ENCODE data around the gene RGS18. TPM values are rescaled to one million over a fixed set of nuclear protein-coding genes. Genes with fewer than 3 reads are reported as not detected.

Gene RGS18
- total and polyA plus RNA-seq, 4 donors = 1.4 to 16.2 (median 7.5) TPM

GRCh38 chr1:192167011-192167410 is 8.7 kb downstream of the RGS18 start:
- H3K36me3 ChIP-seq (ENCODE audit: control insufficient read depth in 4 of 4, insufficient read depth in 4 of 4, low read length in 4 of 4) = no peaks in the 10 kb centered on the region
- no peak for TF ChIP-seq CTCF (IDR thresholded peaks at IDR 0.05; ENCODE audit: control extremely low read depth, extremely low read depth)
- peaks cover 0 to 5% (median 0%) of the 10 kb centered on the region in 4 donors for H3K9me3 ChIP-seq (ENCODE audit: control insufficient read depth in 4 of 4, insufficient read depth in 3 of 4, low read length in 3 of 4)
- H3K4me1 ChIP-seq (ENCODE audit: control insufficient read depth in 5 of 5, insufficient read depth in 5 of 5, low read length in 5 of 5) = no peaks in the 10 kb centered on the region
- no peak for ATAC-seq (ENCODE audit: insufficient read depth, low FRiP score)
- DNase-seq = no peak
- H3K27me3 ChIP-seq (ENCODE audit: control insufficient read depth in 3 of 3, insufficient read depth in 3 of 3, low read length in 2 of 3) = no peaks in the 10 kb centered on the region
- H3K4me3 ChIP-seq = no peak overlapping the region
- WGBS, 2 donors = 64 to 75% methylated on average over 1 of the region's 1 CpG
- no peak overlapping the region for H3K9ac ChIP-seq (ENCODE audit: insufficient read depth in 1 of 2, low read length in 2 of 2)
- no peak overlapping the region for H3K27ac ChIP-seq (ENCODE audit: low read depth in 1 of 2, low read length in 1 of 2)

DNA sequence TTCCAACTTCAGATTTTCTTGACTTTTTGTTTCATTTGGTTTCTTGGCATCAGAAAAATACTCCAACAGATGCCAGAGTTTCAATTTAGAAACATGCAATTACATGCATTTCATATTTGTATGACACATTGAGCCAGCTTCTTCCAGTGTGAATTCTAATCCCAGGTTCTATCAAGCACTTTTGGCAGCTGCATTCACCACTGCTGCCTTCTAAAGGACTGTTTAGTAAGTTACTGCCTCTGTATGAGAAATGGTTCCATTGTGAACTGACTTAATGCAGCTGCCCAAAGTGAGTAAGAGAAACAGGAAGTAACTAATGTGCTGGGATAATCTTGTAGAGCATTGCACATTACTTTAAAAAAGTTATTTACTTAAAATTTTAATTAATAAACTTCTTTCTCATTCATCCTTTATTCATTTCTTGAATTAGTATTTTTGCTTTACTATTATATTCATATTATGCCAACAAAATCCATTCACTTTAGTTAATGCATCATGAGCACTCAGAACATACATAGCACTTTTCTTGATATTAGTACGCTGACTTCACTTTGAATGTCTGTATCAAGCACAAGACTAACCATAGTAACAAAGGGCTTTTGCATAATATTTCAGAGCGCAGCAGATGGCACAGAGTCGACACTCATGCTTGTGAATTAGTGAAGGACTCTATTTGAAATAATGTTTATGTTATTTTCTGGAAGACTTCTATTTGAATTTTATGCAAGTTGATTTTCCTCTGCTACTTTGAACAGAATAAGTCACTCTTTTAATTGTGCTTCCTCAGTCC is 9.8 kb downstream of the RGS18 start:
- no peaks in the 10 kb centered on the region for H3K4me1 ChIP-seq (ENCODE audit: control insufficient read depth in 5 of 5, insufficient read depth in 5 of 5, low read length in 5 of 5)
- 87 to 91% methylated on average over 3 of the region's 3 CpGs for WGBS, 2 donors
- no peak overlapping the region for H3K27ac ChIP-seq (ENCODE audit: low read depth in 1 of 2, low read length in 1 of 2)
- no peak overlapping the region for H3K4me3 ChIP-seq
- H3K9ac ChIP-seq (ENCODE audit: insufficient read depth in 1 of 2, low read length in 2 of 2) = no peak overlapping the region
- H3K9me3 ChIP-seq (ENCODE audit: control insufficient read depth in 4 of 4, insufficient read depth in 3 of 4, low read length in 3 of 4) = peaks cover 0 to 3% (median 0%) of the 10 kb centered on the region in 4 donors
- ATAC-seq (ENCODE audit: insufficient read depth, low FRiP score) (no peak), DNase-seq (peak in 2 of 3 donors; percentile 38 to 59)
- TF ChIP-seq CTCF (IDR thresholded peaks at IDR 0.05; ENCODE audit: control extremely low read depth, extremely low read depth) = no peak
- no peaks in the 10 kb centered on the region for H3K27me3 ChIP-seq (ENCODE audit: control insufficient read depth in 3 of 3, insufficient read depth in 3 of 3, low read length in 2 of 3)
- no peaks in the 10 kb centered on the region for H3K36me3 ChIP-seq (ENCODE audit: control insufficient read depth in 4 of 4, insufficient read depth in 4 of 4, low read length in 4 of 4)

- no peak overlapping the region for H3K4me3 ChIP-seq
- ATAC-seq (ENCODE audit: insufficient read depth, low FRiP score) (no peak), DNase-seq (no peak)
- no peak overlapping the region for H3K27ac ChIP-seq (ENCODE audit: low read depth in 1 of 2, low read length in 1 of 2)
- TF ChIP-seq CTCF (IDR thresholded peaks at IDR 0.05; ENCODE audit: control extremely low read depth, extremely low read depth) = no peak
- no peak overlapping the region for H3K9ac ChIP-seq (ENCODE audit: insufficient read depth in 1 of 2, low read length in 2 of 2)
- H3K9me3 ChIP-seq (ENCODE audit: control insufficient read depth in 4 of 4, insufficient read depth in 3 of 4, low read length in 3 of 4) = peaks cover 0 to 3% (median 0%) of the 10 kb centered on the region in 4 donors
- no peaks in the 10 kb centered on the region for H3K36me3 ChIP-seq (ENCODE audit: control insufficient read depth in 4 of 4, insufficient read depth in 4 of 4, low read length in 4 of 4)
- WGBS, 2 donors = 68 to 77% methylated on average over 4 of the region's 4 CpGs
- H3K27me3 ChIP-seq (ENCODE audit: control insufficient read depth in 3 of 3, insufficient read depth in 3 of 3, low read length in 2 of 3) = no peaks in the 10 kb centered on the region
- H3K4me1 ChIP-seq (ENCODE audit: control insufficient read depth in 5 of 5, insufficient read depth in 5 of 5, low read length in 5 of 5) = no peaks in the 10 kb centered on the region
Measured at GRCh38 chr1:192168964-192169363, 10.7 kb downstream of the RGS18 start.

All from lung (tissue), 12 donors.